ENCODE measurements around the gene HOXD1. TPM values are rescaled to one million over a fixed set of nuclear protein-coding genes. Genes with fewer than 3 reads are reported as not detected.

Gene HOXD1
- total RNA-seq, 1 donor from 2014 or later, result 9.8 TPM

DNA sequence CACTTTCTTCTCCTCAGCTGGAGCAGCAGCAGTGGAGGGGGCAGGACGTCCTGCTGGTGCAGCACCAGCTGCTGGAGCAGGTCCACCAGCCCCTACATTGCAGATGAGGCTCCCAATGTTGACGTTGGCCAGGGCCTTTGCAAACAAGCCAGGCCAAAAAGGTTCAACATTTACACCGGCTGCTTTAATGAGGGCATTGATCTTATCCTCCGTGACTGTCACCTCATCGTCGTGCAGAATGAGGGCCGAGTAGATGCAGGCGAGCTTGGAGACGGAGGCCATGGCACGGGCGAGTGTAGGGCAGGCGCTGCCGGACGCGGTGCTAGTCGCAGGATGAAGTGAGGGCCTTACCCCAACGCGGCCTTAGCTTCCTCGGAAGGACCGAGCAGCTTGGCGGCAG lies 12.5 kb downstream of the HOXD1 start:
- H3K27ac ChIP-seq, result no peak overlapping the region
- no peaks in the 10 kb centered on the region for H3K9me3 ChIP-seq
- no peaks in the 10 kb centered on the region for H3K4me1 ChIP-seq
- DNase-seq (ENCODE audit: low spot score in 2 of 2), result no peak
- no peaks in the 10 kb centered on the region for H3K36me3 ChIP-seq
- intact Hi-C loops (cut with DNase I), result no loop called here
- H3K4me3 ChIP-seq, result no peak overlapping the region
- TF ChIP-seq, protein P1, sequence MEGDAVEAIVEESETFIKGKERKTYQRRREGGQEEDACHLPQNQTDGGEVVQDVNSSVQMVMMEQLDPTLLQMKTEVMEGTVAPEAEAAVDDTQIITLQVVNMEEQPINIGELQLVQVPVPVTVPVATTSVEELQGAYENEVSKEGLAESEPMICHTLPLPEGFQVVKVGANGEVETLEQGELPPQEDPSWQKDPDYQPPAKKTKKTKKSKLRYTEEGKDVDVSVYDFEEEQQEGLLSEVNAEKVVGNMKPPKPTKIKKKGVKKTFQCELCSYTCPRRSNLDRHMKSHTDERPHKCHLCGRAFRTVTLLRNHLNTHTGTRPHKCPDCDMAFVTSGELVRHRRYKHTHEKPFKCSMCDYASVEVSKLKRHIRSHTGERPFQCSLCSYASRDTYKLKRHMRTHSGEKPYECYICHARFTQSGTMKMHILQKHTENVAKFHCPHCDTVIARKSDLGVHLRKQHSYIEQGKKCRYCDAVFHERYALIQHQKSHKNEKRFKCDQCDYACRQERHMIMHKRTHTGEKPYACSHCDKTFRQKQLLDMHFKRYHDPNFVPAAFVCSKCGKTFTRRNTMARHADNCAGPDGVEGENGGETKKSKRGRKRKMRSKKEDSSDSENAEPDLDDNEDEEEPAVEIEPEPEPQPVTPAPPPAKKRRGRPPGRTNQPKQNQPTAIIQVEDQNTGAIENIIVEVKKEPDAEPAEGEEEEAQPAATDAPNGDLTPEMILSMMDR (IDR thresholded peaks at IDR 0.05), result no peak
- no peaks in the 10 kb centered on the region for H3K27me3 ChIP-seq

DNA sequence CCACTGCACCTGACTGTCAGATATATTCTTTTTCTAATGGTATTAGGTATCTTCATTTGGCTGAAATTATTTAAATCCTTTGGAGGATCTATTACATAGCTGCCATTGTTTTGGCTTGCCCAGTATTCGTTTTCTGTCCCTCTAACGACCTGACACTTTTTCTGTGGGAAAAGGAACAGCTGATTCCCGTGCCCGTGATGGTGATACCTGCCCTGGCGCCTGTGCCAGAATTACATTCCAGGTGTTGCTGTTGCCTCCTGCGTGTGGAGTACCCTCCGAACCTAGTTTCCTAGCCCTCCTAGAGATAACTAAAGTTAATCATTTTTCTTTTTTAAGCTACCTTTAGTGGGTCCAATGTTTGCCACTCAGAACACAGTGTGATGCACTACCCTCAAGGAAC lies 14.0 kb downstream of the HOXD1 start:
- no peaks in the 10 kb centered on the region for H3K9me3 ChIP-seq
- TF ChIP-seq, protein P1 (IDR thresholded peaks at IDR 0.05), result no peak
- no peak for DNase-seq (ENCODE audit: low spot score in 2 of 2)
- H3K4me3 ChIP-seq, result no peak overlapping the region
- H3K36me3 ChIP-seq, result no peaks in the 10 kb centered on the region
- no peaks in the 10 kb centered on the region for H3K27me3 ChIP-seq
- H3K4me1 ChIP-seq, result no peaks in the 10 kb centered on the region
- H3K27ac ChIP-seq, result no peak overlapping the region
- intact Hi-C loops (cut with DNase I), result no loop called here

DNA sequence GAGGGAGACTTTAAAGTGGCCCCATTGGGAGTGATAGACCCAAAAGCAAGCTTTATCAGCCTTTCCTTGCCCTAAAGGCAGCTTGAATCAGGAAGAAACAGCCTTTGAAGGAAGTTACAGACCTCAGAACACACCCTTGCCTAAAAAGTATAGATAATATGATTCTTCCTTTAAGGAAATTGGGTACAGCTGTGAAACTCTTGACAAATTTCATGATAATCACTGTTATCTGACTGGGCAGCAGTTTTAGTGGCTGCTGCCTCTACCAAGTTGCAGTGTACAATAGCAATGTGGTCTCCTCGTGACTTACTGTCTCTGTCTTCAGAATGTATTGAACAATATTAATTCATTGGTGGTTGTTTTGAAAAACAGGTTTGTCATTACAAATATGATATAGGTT lies 16.7 kb downstream of the HOXD1 start:
- Histone ChIP-seq H3K9me3 (no peaks in the 10 kb centered on the region), H3K27ac (no peak overlapping the region), H3K4me3 (no peak overlapping the region), H3K27me3 (no peaks in the 10 kb centered on the region), H3K4me1 (no peaks in the 10 kb centered on the region), H3K36me3 (no peaks in the 10 kb centered on the region)
- TF ChIP-seq, protein P1 (IDR thresholded peaks at IDR 0.05), result no peak
- intact Hi-C loops (cut with DNase I), result no loop called here
- no peak for DNase-seq (ENCODE audit: low spot score in 2 of 2)

DNA sequence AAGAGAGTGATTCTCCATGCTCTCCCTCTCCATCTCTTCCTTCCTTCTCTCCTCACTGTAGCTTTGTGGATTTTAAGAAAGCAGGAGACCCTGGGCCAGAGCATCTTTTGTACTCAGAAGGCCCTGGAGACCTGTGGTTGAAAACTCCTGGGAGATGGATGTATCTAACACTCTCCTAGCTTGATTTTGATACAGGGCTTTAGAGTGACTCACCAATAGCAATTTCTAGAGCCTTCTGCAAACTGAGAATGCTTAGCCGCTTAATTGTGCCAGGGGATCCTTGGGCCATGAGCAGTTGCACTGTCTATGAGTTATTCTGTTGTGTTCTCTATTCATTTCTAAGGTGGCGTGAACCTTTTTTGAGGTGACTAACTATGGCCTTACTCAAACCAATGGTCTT lies 17.7 kb downstream of the HOXD1 start:
- no peak for DNase-seq (ENCODE audit: low spot score in 2 of 2)
- no peak overlapping the region for H3K27ac ChIP-seq
- intact Hi-C loops (cut with DNase I), result no loop called here
- H3K9me3 ChIP-seq, result no peaks in the 10 kb centered on the region
- TF ChIP-seq, protein P1 (IDR thresholded peaks at IDR 0.05), result no peak
- no peaks in the 10 kb centered on the region for H3K4me1 ChIP-seq
- no peak overlapping the region for H3K4me3 ChIP-seq
- no peaks in the 10 kb centered on the region for H3K27me3 ChIP-seq
- H3K36me3 ChIP-seq, result no peaks in the 10 kb centered on the region

DNA sequence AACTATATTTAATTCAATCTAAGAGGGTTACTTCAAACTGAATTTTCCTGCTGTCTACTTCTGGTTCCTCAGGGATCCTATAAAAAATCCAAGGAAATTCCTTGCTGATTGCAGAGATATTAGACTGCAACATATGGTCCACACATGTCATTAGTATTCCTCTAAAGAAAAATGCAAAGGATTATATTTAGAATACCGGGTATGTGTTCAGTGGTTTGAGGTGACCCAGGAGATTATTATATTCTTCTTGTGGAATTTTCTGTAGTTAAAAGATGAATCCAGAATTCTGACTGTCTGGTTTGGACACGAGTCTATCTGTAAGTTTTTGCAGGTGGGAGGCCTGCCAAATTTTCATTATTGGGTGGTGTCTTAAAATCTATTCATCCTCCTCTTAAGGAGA lies 18.2 kb downstream of the HOXD1 start:
- intact Hi-C loops (cut with DNase I), result no loop called here

More for the DNA sequence above, 18.2 kb downstream of the HOXD1 start:
- no peak for DNase-seq (ENCODE audit: low spot score in 2 of 2)
- H3K27me3 ChIP-seq, result no peaks in the 10 kb centered on the region
- H3K9me3 ChIP-seq, result no peaks in the 10 kb centered on the region
- no peak overlapping the region for H3K27ac ChIP-seq
- no peak overlapping the region for H3K4me3 ChIP-seq
- TF ChIP-seq, protein P1 (IDR thresholded peaks at IDR 0.05), result no peak
- H3K4me1 ChIP-seq, result no peaks in the 10 kb centered on the region
- no peaks in the 10 kb centered on the region for H3K36me3 ChIP-seq
